DOHH2 (cell line): ENCODE data around the gene KDM4C.

Experiments
- CTCF ChIP-seq: fragments of 200-600 bp; sonication (generic); IDR thresholded peaks from one replicate; pipeline ENCODE4 v1.5.1; 2014; ENCODE audit warnings: antibody characterized with exemption, mild to moderate bottlenecking, low read depth, low read length; ENCODE audit not compliant: poor library complexity, severe bottlenecking
- EZH2phosphoT487 ChIP-seq: fragments of 200-600 bp; sonication (generic); IDR thresholded peaks from 2 replicates; pipeline ENCODE4 v1.6.1; 2017; ENCODE audit warnings: borderline replicate concordance, mild to moderate bottlenecking, antibody characterized with exemption, low read length, moderate library complexity, mixed read lengths

- TF ChIP-seq CTCF (no peak), EZH2phosphoT487 (no peak)
Measured at GRCh38 chr9:6936103-6936502, 178.3 kb downstream of the KDM4C start.
